Activated effector memory CD4-positive, alpha-beta T cell treated with anti-CD3 and anti-CD28 coated beads, Interleukin-2, amount 50 U/mL, for 16 hours (primary cell): ENCODE results near the gene TMEM8B.

Experiments
- DNase-seq: peaks from one replicate; pipeline ENCODE4 v3.0.0-alpha.2; 2020

Gene TMEM8B

DNA sequence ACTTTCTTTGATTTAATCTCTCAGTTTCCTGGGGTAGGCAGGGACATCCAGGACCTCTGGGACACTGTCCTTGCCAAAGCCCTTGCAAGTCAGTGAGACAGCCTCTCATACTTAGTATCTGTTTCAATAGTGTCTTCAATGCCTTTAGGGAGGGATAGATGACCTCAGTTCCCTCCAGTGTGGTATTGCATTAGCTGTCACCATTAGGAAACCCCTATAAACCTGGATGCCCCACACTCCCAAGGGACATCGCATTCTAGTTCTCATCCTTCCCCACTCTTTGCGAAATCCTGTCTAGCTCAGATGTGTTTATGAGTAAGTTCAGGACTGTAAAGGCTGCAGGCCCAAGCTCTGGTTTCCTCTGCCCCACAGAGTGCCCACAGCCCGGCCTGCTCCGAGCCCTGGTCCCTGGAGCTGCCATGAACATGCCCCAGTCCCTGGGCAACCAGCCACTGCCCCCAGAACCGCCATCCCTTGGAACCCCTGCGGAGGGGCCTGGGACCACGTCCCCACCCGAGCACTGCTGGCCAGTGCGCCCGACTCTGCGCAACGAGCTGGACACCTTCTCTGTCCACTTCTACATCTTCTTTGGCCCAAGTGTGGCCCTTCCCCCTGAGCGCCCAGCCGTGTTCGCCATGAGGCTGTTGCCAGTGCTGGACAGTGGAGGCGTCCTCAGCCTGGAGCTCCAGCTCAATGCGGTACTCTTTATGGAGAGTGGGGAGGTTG, 13.2 kb downstream of the TMEM8B start:
- DNase-seq, result no peak

DNA sequence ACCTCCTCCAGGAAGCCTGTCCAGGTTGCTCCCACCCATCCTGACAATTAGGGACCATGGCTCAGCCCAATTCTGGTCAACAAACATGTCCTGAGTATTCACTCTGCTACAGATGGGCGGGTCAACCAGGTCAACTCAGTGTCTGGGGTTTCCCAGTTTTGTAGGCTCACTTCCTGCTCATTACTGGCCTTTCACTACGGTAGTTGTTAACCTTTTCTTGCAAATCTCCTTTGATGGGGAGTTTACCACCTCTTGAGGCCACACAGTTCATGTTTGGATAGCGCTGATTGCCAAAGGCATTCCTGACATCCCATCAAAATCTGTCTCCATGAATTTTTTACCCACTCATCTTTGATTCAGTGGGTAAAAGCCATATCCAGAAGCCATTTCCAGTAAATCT, 13.8 kb downstream of the TMEM8B start:
- no peak for DNase-seq

- no peak for DNase-seq
These were observed 15.7 kb downstream of the TMEM8B start for GRCh38 chr9:35844628-35845270.

DNA sequence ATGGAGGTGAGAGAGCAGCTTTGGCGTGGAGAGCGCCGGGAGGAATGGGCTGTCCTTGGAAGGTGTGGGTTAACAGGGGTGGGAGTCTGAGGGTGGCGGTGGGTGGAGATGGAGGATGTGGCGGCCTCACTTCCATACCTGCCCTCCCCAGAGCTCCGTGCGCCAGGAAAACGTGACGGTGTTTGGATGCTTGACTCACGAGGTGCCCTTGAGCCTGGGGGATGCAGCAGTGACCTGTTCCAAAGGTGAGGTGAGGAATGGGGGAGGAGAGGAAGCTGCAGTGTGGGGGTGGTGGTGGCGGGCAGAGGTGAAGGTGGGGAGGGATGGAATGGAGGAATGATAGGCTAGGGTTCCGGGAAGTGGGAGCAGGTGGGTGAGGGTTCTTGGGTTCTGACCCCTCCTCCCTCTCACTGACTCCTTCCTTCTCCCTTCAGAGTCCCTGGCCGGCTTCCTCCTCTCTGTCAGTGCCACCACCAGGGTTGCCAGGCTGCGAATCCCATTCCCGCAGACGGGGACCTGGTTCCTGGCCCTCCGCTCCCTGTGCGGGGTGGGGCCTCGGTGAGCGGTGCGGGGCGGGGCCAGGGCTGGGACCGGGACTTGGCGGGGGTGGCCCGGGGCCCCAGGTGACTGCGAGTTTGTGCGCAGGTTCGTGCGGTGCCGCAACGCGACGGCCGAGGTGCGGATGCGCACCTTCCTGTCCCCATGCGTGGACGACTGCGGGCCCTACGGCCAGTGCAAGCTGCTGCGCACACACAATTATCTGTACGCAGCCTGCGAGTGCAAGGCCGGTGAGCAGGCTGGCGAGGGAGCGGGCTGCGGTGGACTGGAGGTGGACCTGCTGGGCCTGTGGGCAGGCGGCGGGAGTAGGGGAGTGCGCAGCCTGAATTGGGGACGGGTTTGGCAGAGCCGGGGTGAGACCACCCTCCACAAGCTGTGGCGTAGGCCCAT, 17.1 kb downstream of the TMEM8B start:
- no peak for DNase-seq

GRCh38 chr9:35847792-35848572, 19.0 kb downstream of the TMEM8B start:
- DNase-seq, result peak; percentile 53

DNA sequence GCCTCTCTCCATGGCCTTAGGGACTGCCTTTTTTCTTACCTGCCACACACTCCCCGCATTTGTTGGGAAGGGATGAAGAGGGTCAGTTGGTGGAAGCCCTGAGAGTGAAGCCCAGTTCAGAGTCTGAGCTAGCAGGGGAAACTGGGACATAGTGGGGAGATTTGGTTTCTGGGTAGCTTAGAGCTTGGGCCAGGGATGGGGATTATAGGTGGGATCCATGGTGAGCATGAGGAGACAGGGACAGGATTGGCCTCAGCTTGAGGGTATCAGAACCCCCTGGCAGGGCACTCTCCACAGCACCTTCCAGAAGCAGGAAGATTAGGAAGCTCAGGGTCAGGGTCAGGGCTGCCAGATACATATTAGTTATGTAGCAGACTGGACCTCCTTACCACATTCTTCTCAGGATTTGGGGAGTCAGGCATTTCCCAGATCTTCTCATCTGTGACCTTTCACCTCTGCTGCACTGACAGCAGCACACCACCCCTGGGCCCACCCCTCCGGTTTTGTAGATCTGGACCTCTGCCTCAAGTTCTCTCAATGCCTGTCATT, 23.3 kb downstream of the TMEM8B start:
- no peak for DNase-seq

DNA sequence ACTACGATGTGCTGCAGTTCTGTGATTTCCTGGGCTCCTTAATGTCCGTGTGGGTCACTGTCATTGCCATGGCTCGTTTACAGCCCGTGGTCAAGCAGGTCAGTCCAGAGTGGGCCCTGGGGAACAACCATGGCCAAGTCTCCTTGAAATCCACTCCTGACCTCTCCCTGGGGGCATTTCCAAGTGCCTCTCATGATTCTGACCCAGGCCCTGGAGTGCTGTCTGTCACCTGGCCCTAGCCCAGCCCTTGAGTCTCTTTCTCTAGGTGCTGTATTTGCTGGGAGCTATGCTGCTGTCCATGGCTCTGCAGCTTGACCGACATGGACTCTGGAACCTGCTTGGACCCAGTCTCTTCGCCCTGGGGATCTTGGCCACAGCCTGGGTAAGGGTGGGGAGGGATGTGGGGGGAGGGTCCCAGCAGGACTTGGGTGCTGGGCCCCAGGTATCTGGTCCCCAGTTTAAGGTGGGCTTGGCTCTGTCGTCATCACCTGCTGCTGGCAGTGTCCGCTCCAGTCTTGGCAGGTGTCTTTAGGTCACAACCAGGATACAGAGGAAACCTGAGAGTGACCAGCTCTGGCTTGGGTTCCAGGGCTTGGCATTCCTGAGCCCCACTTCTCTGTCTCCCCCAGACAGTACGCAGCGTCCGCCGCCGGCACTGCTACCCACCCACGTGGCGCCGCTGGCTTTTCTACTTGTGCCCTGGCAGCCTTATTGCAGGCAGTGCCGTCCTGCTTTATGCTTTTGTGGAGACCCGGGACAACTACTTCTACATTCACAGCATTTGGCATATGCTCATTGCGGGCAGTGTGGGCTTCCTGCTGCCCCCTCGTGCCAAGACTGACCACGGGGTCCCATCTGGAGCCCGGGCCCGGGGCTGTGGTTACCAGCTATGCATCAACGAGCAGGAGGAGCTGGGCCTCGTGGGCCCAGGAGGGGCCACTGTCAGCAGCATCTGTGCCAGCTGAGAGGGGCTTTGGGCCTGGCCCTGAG, 24.1 kb downstream of the TMEM8B start:
- DNase-seq, result peak; percentile 36

- DNase-seq, result no peak
These were observed 25.2 kb downstream of the TMEM8B start for GRCh38 chr9:35854091-35854762.

DNA sequence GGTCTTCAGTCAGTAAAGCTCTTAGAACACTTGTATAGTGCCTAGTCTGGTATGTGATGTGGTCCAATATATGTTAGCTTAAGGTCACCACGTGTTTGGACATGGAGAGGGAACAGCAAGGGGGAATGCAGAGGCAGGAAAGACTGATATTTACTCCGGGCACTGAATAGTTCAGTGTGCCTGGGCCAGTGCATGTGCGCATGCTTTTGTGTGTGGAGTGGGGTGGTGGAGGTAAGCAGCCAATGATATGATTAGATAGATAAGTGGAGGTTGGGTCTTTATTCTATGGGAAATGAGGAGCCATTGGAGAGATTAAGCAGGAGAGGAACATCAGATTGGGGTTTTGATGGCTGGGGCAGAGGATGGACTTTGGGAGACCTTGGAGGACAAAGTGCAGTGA, 27.2 kb downstream of the TMEM8B start:
- DNase-seq, result no peak

GRCh38 chr9:35856882-35857281, 27.9 kb downstream of the TMEM8B start:
- peak; percentile 34 for DNase-seq

- DNase-seq, result no peak
These were observed 29.4 kb downstream of the TMEM8B start for GRCh38 chr9:35858458-35858857.

GRCh38 chr9:35859310-35859989, 30.4 kb downstream of the TMEM8B start:
- peak; percentile 62 for DNase-seq

DNA sequence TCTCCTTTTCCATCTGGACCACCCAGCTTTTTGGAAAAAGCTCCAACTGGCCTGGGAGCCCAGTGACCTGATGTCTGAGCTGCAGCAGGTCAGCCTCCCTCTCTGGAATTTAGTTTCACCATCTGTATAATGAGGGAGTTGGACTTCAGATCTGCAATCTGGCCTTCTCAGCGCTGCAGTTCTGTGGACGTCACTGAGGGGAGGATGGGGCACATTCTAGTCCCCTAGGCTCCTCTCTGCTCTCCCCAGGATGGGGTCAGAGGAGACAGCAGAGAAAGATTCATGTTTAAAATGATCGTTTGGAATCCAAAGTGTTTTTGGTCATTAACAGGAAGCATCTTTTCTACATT, 30.9 kb downstream of the TMEM8B start:
- DNase-seq, result no peak

DNA sequence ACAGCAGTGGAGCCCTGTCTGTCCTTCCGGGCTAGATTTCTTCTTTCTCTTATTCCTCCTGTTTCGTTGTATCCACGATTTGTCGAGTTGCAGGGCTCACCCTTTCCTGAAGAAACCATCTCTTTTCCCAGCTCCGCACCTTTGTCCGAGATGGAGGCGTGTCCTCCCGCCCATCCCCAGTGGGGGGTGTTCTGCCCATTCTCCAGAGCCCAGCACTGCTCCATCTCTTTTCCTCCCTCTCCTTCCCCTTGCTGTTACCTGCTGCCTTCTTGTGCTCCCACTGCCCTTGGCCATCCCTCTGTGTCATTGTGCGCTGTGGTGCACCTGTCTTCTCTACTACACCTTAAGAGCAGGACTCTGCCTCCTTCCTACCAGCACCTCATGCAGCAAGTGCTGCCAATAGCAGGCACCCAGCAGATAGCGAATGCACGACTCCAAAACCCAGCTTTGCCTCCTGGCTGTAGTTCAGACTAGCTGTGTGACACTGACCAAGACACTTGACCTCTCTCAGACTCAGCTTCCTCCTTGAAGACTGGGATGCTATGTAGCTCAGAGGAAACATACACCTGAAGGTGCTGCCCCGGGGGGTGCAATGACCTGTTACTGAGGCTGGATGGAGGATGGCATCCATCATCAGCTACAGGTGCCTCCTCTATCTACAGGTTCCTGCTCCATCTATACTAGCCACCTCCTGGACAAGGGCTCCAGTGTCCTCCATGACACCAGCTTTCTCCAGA, 32.3 kb downstream of the TMEM8B start:
- DNase-seq, result peak; percentile 47

DNA sequence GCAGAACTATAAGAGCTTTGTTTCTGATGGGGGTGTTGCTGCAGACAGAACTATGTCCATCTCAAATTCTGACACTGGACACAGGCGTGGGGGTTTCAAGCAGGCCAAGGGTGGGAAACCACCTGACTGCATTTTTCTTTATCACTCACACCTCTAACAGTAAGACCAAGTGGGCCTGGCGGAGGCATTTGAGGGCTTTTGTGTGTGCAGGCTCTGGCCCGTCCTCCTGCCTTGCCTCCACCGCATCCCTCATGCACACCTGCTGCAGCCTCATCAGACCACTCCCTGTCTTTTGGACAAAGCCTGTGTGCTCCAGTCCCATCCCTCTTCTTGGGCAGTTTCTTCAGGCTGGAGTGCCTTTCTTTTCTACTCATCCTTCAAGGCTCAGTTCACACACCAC, 33.3 kb downstream of the TMEM8B start:
- no peak for DNase-seq

GRCh38 chr9:35863583-35863982, 34.6 kb downstream of the TMEM8B start:
- DNase-seq, result no peak

DNA sequence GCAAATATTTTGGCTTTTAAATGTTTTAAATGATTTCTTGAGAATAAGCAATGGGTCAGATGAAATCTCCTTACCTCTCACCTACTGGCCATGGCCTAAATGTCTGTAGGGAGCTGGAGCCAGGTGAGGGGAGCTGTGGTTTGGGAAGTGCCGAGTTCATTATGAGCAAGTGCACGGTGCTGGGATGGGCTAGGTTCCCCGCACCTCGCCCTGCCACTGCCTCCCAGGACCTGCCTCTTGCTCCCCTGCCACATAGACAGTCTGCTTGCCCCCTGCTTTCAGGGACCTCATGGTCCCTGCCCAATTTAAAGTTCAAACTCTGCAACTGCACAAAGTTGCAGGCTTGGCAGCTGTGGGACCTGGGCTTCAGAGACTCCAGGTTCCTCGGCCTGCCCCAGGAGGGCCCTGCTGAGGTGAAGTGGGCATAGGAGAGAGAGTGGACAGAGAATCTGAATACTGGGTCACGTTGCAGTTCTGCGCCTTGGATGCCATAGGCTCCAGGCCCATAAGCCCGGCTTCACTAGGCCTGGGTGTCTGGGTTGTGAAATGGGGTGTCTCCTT, 35.7 kb downstream of the TMEM8B start:
- no peak for DNase-seq

DNA sequence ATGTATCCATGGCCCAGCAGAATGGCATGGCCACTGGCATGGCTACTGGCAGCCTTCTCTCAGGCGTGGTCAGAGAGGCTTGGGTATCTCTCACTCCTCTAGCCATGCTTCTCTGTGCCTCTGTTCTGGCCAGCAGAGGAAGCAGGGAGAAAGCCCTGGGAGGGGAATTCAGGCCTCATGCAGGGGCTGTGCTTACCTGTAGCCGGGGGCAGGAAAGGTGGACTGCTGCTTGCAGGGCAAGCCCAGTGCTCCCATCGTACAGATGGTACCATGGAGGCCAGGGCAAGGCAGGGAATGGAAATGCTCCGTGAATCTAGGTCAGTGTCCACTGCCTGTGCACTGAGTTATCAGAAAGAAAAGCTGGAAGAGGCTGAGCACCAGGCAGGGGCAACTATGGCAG, 38.5 kb downstream of the TMEM8B start:
- no peak for DNase-seq

GRCh38 chr9:35868933-35869332, 39.9 kb downstream of the TMEM8B start:
- DNase-seq, result no peak
